Testis (tissue), 3 donors: ENCODE data around the gene KAT6B. TPM values are rescaled to one million over a fixed set of nuclear protein-coding genes. Genes with fewer than 3 reads are reported as not detected.

Source experiments
- DNase-seq: peaks from one replicate; pipeline ENCODE4 v3.0.0-alpha.2; 2019
- H3K27ac ChIP-seq, 2 donors: fragments of 200-600 bp; sonication (generic); one replicate each; pipeline ENCODE4 v1.5.1; 2019
- H3K27me3 ChIP-seq: fragments of 200-600 bp; sonication (generic); one replicate; pipeline ENCODE4 v1.5.1; 2019
- H3K36me3 ChIP-seq: fragments of 200-600 bp; sonication (generic); one replicate; pipeline ENCODE4 v1.5.1; 2017; ENCODE audit warnings: low read depth; ENCODE audit errors: missing control alignments
- H3K4me1 ChIP-seq: fragments of 200-600 bp; sonication (generic); one replicate; pipeline ENCODE4 v1.5.1; 2019
- H3K4me3 ChIP-seq, 2 donors: fragments of 200-600 bp; sonication (generic); one replicate each; pipeline ENCODE4 v1.5.1; 2017 to 2019
- H3K9me3 ChIP-seq: fragments of 200-600 bp; sonication (generic); one replicate; pipeline ENCODE4 v1.5.1; 2017
- CTCF ChIP-seq, 3 experiments: fragments of 450-650 bp in 2 of 3; fragments of 200-600 bp in 1 of 3; sonication (generic) in 1 of 3; IDR thresholded peaks; one replicate each; pipeline ENCODE4 v1.5.1; 2016 to 2019; ENCODE audit warnings: antibody characterized with exemption in 3 of 3, mild to moderate bottlenecking in 2 of 3, moderate library complexity in 1 of 3
- POLR2A ChIP-seq: fragments of 450-650 bp; IDR thresholded peaks from one replicate; pipeline ENCODE4 v1.6.1; 2017; ENCODE audit warnings: antibody characterized with exemption, mild to moderate bottlenecking, moderate library complexity
- WGBS, 2 donors: methylation state at CpG; one replicate each; pipeline ENCODE4 v1.1.5; 2018; 5-methylcytosine and 5-hydroxymethylcytosine counted together
- intact Hi-C: fragments of 100-400 bp; cut with DNase I; formaldehyde crosslinking; loops from one replicate; pipeline ENCODE4 v1.15.1; 2023; ENCODE audit warnings: low total_unique reads
- polyA plus RNA-seq: library from polyadenylated mRNA; stranded (reverse); fragments of 350-450 nt; fragmentation: Illumina TruSeq; extraction: RNeasy Lipid Tissue Mini Kit (QIAGEN cat#74804); gene quantifications from one replicate; pipeline ENCODE4 v1.2.3, GENCODE V29; 2014; ENCODE audit warnings: low read depth, low replicate concordance; ENCODE audit not compliant: insufficient read depth
- total RNA-seq, 2 donors: library from RNA; depleted of rRNA; stranded (reverse); fragments of >200 nt; gene quantifications; one replicate each; pipeline ENCODE4 v1.2.3, GENCODE V29; 2016

The KAT6B gene
- total and polyA plus RNA-seq, 3 donors from 2014 or later, result 23.9 to 109 (median 106) TPM

DNA sequence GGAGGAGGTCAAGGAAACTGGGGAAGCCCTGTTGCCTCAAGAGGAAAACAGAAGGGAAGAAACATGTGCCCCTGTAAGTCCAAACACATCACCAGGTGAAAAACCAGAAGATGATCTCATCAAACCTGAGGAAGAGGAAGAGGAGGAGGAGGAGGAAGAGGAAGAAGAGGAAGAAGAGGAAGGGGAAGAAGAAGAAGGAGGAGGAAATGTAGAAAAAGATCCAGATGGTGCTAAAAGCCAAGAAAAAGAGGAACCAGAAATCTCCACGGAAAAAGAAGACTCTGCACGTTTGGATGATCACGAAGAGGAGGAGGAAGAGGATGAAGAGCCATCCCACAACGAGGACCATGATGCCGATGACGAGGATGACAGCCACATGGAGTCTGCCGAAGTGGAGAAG lies 202.3 kb downstream of the KAT6B start:
- H3K9me3 ChIP-seq, result no peaks in the 10 kb centered on the region
- intact Hi-C loops, result no loop called here
- H3K27me3 ChIP-seq, result no peaks in the 10 kb centered on the region
- no peak overlapping the region for H3K4me3 ChIP-seq
- DNase-seq, result no peak
- no peaks in the 10 kb centered on the region for H3K36me3 ChIP-seq
- no peak overlapping the region for H3K27ac ChIP-seq
- 92 to 96% methylated on average over 7 of the region's 7 CpGs for WGBS, 2 donors
- H3K4me1 ChIP-seq, result peaks cover 4% of the 10 kb centered on the region
- TF ChIP-seq CTCF (IDR thresholded peaks at IDR 0.05), result no peak
- no peak for TF ChIP-seq POLR2A

- DNase-seq, result peak; percentile 11
- Histone ChIP-seq H3K4me3 (no peak overlapping the region), H3K36me3 (no peaks in the 10 kb centered on the region), H3K27ac (no peak overlapping the region), H3K9me3 (no peaks in the 10 kb centered on the region), H3K27me3 (no peaks in the 10 kb centered on the region), H3K4me1 (peaks cover 5% of the 10 kb centered on the region)
- intact Hi-C loops, result no loop called here
- TF ChIP-seq POLR2A (no peak), CTCF (IDR thresholded peaks at IDR 0.05) (no peak)
- WGBS, 2 donors, result 95 to 96% methylated on average over 15 of the region's 15 CpGs
Observed at GRCh38 chr10:75029420-75029819, 203.0 kb downstream of the KAT6B start.

DNA sequence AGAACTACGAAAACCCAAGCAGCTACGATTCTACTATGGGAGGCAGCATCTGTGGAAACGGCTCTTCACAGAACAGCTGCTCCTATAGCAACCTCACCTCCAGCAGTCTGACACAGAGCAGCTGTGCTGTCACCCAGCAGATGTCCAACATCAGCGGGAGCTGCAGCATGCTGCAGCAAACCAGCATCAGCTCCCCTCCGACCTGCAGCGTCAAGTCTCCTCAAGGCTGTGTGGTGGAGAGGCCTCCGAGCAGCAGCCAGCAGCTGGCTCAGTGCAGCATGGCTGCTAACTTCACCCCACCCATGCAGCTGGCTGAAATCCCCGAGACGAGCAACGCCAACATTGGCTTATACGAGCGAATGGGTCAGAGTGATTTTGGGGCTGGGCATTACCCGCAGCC lies 203.5 kb downstream of the KAT6B start:
- no peaks in the 10 kb centered on the region for H3K9me3 ChIP-seq
- no peak overlapping the region for H3K4me3 ChIP-seq
- WGBS, 2 donors, result 53 to 65% methylated on average over 9 to 13 of the region's 13 CpGs
- DNase-seq, result peak; percentile 32
- no peaks in the 10 kb centered on the region for H3K27me3 ChIP-seq
- intact Hi-C loops, result no loop called here
- H3K36me3 ChIP-seq, result no peaks in the 10 kb centered on the region
- H3K4me1 ChIP-seq, result peaks cover 5% of the 10 kb centered on the region
- H3K27ac ChIP-seq, result no peak overlapping the region
- no peak for TF ChIP-seq CTCF (IDR thresholded peaks at IDR 0.05)
- TF ChIP-seq POLR2A, result no peak

- Histone ChIP-seq H3K9me3 (no peaks in the 10 kb centered on the region), H3K36me3 (no peaks in the 10 kb centered on the region)
- no peak for TF ChIP-seq POLR2A
- TF ChIP-seq CTCF (IDR thresholded peaks at IDR 0.05), result no peak
Observed at GRCh38 chr10:75030371-75030770, 204.0 kb downstream of the KAT6B start.

DNA sequence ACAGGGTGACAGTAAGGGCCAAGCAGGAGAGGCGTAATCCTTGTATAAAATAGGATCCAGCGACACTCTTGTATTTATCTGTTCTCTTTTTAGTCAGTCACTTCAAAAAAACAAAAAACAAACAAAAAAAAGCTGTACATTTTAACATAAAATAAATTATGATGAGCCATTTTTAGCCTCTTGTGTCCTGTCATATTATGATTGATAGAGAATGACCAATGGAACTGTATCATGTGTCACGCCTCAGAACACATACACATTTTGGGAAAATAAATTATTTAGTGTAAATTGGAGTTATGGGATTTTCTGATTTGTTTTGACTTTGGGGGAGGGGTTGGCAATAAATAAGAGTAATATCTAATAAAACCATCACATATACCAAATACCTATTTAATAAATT lies 205.7 kb downstream of the KAT6B start:
- Histone ChIP-seq H3K4me1 (peaks cover 5% of the 10 kb centered on the region), H3K4me3 (no peak overlapping the region), H3K27me3 (no peaks in the 10 kb centered on the region), H3K27ac (no peak overlapping the region), H3K36me3 (no peaks in the 10 kb centered on the region), H3K9me3 (no peaks in the 10 kb centered on the region)
- 94 to 98% methylated on average over 3 of the region's 3 CpGs for WGBS, 2 donors
- intact Hi-C loops, result no loop called here
- no peak for TF ChIP-seq CTCF (IDR thresholded peaks at IDR 0.05)
- no peak for TF ChIP-seq POLR2A
- no peak for DNase-seq

More at GRCh38 chr10:75030371-75030770, 204.0 kb downstream of the KAT6B start:
- Histone ChIP-seq H3K4me3 (no peak overlapping the region), H3K4me1 (peaks cover 5% of the 10 kb centered on the region), H3K27ac (no peak overlapping the region), H3K27me3 (no peaks in the 10 kb centered on the region)
- DNase-seq, result peak; percentile 4
- WGBS, 2 donors, result 94 to 98% methylated on average over 6 to 10 of the region's 10 CpGs
- intact Hi-C loops, result no loop called here
